ENCODE results near the gene DCDC2B.
"Not testable (repeated sequence)": the region's sequence is repeated elsewhere in the genome, so short reads cannot be mapped to it uniquely, and the experiment has no call there.

Gene DCDC2B

DNA sequence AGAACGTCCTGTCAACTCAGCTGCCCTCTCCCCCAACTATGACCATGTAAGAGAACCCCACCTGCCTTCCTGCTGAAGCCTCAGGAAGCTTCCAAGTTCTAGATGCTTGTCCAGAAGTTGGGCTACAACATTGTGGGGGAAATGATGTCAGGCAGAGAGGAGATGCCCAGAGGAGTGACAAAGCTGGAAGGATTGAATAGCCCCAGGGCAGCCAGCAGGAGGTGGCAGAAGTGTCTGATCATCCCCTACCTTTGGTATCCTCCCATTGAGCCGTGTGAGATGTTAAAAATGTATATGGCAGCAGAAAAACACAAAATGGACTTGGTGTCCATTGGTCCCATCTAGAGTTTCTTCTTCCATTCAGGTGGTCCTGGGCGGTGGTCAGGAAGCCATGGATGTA is 19.9 kb downstream of the DCDC2B start:
- no peak for DNase-seq

DNA sequence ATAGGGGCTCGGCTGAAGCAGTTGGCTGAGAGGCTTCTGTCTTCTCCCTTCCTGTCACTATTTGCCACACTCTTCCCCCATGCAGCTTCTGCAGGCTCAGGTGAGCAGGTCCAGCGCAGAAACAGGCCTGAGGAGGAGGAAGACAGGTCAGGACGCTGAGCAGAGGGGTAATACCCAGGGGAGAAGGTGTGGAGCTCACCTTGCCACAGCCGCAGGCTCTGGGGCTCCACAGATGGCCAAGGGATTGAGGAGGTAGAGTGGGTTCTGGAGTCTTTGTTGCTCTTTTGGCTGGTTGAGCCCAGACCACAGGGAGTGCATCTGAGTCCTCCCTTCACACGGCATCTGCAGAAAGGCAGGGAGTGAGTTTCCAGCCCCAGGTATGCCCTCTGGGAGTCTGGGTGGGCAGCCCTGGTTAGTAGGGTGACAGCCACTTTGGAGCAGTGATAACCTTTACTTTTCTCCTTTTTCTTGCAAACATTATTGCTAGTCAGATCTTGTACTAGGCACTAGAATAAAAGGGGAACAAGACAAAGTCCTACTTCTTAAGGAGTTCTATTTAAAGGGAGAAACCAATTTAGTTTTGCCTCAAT is 23.0 kb downstream of the DCDC2B start:
- no peak for DNase-seq

DNA sequence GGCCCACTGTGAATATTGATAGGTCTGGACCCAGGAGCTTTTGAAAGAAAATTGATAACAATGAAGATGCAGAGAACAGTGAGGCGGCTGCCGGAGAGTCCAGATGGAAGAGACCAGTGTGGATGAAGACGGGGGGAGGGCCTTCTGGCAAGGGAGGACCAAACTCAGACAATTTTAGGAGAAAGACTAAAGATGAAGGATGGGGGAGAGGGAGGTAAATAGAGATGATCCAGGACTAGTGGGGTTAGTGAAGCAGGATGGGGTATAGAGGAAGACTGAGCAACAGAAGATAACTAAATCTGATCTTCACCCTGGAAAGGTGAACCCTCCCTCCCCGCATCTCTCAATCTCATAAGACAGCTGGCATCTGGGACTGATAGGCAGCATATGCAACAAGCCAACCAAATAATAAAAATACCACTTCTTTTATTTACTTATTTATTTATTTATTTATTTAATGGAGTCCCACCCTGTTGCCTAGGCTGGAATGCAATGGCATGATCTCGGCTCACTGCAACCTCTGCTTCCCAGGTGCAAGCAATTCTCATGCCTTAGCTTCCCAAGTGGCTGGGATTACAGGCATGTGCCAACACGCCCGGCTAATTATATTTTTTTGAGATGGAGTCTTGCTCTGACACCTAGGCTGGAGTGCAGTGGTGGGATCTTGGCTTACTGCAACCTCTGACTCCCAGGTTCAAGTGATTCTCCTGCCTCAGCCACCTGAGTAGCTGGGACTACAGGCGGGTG is 23.8 kb downstream of the DCDC2B start:
- DNase-seq: no peak

- no peak for DNase-seq
Observed at GRCh38 chr1:32234792-32235191, 25.9 kb downstream of the DCDC2B start.

GRCh38 chr1:32239337-32239736 is 30.4 kb downstream of the DCDC2B start:
- DNase-seq: peak; percentile 66

GRCh38 chr1:32239790-32240139 is 30.9 kb downstream of the DCDC2B start:
- DNase-seq: peak; percentile 77

DNA sequence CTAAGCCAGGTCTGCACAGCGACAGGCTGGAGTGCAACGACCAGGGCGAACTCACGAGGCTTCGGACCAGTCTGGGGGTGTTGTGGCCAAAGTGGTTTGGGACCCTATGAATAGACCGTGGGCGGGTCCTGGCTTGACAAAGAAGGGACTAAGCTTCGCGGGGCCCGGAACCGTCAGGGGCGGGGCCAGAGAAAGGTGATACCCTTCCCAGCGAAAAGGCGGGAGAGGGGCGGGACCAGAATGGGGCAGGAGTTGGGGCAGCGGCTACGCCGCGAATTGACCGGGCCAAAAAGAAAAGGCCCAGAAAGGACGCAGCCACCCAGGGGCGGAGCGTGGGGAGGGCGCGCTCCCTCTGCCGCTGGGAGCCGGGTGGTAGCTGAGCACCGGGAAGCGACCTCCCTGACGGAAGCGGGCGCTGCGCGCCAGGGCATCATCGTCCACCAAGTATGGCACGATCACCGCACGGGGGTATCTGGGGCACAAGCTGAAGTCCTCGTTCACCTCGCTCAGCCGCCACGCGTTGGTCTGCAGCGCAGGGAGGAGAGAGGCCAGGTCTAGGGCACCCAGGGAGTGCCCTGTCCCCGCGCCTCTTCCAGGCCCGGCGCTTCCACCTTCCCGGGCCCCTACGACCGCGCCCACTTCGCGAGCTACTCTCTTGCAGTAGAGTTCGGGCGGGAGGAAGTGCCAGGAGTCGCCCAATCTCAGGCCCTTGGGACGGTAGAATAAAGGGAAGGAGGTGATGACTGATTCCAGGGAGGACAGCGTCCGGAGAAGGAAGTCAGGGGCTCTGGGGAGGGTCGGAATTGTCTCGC is 31.5 kb downstream of the DCDC2B start:
- peak; percentile 84 for DNase-seq

DNA sequence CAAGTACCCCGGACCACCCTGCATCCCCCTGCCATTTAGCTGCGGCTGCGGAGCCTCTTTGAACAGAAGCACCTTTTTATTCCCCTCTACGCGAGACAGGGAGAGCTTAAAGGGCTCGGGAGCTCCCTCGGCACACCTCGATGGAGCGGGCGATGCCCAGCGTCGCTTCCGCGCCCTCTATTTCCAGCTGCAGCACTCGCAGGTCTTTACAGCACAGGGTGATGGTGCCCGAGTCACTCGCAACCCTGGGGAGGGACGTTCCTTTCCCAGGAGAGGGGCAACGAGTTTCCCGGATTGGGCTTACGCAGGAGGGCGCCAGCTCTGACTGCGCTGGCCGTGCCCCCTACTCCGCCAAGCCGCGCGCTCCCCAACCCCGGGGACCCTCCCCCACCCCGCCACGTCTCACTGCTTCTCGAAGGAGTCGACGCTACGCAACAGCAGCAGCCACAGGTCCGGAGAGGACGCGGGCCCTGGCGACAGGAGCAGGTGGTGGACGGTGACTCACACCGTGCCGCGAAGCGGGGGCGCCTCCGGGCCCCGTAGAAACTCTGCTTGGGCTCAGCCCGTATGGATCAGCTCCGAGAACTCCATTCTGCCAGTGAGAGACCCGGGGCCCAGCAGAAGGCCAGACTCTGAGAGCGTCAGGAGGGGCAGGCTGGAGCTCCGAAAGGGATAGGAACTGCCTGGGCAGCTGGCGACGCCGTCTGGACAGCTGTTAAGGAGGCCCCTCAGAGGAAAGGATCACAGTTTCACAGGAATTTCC is 32.3 kb downstream of the DCDC2B start:
- peak; percentile 79 for DNase-seq

GRCh38 chr1:32242341-32242851 is 33.5 kb downstream of the DCDC2B start:
- peak; percentile 13 for DNase-seq

DNA sequence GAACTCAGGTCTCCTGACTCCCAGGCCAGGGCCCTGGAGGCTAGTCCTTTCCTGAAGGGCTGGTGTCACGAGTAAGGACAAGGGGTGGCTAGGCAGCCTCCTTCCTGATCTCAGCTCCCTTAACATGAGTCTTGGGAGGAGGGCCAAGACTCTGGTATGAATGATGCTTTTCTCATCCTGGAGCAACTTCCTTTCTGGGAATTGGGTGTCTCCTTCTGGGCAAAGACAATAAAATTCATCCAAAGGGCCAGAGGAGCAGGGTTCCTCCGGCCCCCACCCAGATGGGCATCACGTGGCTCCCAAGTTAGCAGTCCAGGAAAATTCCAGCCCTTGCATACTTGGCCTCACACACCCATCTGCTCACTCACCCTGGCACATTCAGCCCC is 38.0 kb downstream of the DCDC2B start, which contains the start of gene FAM167B:
FAM167B (plus strand) TSS at position 335 of the 386 bp plus-strand sequence. CDS start 200 bp downstream, outside the sequence.
- DNase-seq: no peak

GRCh38 chr1:32247452-32247851 is 38.6 kb downstream of the DCDC2B start:
- no peak for DNase-seq

DNA sequence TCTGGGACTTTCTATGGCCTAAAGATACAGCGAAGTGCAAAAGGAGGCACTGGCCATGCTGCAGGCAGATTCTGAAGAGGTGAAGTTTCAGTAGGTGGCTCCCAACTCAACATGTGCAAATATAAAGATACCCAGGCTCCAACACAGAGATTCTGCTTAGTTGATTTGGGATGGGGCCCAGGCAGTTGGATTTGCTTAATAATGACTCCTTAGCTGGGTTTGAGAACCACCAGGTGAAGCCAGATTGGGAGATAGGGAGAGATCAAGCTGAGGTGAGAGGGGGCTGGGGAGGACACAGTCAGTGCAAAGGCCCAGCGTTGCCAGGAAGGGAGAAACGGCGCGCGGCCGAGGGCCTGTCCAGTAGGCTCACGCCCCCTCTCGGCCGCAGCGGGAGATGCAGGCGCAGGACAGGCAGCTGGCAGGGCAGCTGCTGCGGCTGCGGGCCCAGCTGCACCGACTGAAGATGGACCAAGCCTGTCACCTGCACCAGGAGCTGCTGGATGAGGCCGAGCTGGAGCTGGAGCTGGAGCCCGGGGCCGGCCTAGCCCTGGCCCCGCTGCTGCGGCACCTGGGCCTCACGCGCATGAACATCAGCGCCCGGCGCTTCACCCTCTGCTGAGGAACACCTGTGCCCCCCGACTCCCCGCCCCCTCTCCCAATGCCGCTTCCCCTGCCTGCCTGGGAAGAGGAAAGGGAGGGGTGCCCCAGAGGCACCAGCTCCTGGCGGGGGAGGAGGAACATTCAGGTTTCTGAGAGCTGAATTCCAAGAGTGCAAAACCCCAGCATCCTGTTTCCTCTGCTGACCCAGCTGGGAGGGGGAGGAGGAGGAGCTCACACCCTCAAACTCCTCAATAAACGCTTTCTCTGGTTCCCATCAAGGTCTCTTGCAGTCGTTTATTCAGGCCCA is 39.3 kb downstream of the DCDC2B start:
- peak; percentile 74 for DNase-seq

DNA sequence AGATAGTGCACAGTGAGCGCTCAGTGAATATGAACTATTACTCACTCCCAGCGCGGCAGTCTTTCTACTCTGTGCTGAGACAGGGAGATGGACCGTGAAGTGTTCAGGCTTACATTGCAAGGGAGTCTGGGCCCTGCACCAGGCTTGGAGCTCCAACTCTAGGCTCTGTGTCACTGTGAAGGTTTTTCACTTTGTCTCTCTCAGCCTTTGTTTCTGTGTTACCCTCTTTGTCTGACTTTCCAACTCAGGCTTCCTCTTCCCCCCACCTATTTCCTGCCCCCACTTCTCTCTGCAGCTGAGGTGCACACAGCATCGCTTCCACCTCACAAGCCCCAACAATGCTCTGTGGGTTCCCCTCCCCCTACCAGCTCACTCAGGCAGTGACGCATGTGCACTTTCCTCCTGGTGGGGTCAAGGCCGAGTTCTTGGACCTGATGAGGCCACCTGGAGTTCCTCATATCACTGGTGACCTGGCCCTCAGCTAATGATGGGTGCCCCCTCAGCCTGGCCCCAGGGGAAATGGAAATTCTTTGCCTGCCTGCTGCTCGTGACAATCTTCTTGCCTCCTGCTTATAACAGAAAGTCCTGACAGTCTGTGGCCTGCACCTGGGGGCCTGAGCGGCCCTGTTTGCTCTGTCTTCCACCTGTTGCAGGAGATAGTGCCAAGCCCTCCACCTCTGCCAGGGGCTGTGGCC is 41.1 kb downstream of the DCDC2B start:
- DNase-seq: no peak

DNA sequence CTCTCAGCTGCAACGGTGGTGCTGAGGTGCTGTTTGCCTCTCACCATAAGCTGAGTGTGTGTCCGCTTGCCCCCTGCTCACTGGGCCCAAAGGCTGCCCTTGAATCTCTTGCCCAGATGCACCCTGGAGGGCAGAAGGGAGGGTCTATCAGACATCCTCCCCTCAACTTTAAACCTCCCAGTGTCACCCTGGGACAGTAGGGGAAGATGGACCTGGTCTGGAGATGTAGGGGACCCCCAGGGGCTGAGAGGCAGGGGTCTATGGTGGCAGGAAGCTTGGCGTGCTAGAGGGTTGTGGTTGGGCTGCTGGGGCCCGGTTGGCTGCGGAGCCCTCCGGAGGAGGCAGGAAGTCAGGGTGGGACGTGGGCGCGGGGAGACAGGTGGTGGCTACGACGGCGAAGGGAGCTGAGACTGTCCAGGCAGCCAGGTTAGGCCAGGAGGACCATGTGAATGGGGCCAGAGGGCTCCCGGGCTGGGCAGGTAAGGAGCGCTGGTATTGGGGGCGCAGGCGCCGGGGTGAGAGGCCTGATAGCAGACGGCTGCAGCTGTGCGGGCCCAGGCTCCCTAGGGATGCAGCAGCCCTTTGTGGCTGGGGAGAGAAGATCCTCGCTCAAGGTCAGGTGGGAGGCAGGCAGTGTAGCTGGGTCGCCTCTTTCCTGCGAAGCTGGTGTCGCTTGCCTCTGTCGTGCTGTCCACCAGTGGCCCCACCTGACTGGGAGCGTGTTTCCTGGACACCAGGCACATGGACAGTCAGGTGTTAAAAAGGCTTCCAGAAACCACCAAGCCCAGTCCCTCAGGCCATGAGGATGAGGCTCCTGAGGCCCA is 42.2 kb downstream of the DCDC2B start, which contains the start of gene LCK:
LCK (plus strand) TSS at position 373 of the 824 bp plus-strand sequence. CDS start 23,065 bp downstream, outside the sequence.
- no peak for DNase-seq

DNA sequence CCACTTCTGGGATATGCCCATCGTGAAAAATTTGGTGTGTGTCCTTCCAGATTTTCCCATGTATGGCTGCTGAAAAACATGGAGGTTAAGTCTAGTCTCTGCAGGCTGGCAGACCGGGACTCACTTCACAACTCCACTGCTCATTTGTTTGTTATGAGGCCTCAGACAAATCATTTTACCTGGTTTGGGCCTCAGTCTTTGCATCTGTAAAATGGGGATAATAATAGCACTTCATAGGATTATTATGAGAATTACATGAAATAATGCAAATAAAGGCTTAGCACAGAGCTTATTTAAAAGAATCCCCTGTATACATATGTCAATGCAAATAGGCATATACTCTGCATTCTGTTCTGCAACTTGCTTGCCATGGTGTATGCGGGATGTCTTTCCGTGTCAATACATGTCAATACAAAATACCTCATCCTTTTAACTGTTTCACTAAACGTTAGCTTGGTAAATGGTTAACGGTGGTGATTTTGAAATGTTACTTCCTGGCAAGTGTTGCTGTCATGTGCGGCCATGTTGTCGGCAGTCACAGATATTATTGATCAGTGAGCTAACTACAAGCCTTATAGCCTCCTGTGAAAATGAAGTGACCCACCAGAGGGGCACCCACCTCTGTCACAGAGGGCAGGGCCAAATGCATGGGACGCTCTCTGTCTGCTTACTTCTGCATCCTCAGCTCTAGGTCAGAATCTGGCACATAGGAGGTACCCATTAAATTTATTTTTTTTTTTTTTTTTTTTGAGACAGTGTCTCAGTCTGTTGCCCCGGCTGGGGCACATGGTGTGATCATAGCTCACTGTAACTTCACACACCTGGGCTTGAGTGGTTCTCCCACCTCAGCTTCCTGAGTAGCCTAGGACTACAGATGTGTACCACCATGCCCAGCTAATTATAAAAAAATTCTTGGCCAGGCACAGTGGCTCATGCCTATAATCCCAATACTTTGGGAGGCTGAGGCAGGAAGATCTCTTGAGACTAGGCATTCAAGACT is 46.5 kb downstream of the DCDC2B start:
- DNase-seq: no peak

DNA sequence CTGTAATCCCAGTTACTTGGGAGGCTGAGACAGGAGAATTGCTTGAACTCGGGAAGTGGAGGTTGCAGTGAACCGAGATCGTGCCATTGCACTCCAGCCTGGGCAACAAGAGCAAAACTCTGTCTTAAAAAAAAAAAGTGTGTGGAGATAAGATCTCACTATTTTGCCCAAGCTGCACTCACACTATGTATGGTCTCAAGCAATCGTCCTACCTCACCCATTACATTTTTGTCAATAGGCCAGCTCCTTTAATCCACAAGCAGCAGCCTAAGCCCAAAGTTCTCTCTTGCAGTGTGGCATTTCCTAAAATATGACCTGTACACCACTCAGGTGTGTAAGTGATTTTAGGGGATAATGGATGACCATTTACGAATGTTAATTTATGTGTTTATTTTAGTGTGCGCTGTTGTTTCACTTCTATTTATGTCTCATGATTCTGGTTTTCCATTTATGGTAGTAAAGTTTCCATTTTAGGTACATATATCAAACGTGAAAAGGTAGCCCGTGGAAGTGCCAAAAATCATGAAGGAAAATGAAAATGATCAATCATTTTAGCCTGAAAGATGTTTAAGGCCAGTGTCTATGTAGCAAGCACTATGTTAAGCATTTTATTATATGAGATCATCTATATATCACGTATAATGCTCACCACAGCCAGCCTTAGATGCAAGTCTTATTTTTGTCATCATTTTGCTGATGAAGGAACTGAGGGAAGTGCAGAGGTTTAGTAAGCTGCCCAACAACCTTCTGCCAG is 47.8 kb downstream of the DCDC2B start:
- no peak for DNase-seq

DNA sequence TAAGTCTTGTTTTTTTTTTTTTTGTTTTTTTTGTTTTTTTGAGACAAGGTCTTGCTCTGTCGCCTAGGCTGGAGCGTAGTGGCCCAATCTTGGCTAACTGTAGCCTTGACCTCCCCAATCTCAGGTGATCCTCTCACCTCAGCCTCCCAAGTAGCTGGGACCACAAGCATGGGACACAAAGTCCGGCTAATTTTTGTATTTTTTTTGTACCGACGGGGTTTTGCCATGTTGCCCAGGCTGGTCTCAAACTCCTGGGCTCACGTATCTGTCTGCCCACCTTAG is 48.3 kb downstream of the DCDC2B start:
- no peak for DNase-seq

DNA sequence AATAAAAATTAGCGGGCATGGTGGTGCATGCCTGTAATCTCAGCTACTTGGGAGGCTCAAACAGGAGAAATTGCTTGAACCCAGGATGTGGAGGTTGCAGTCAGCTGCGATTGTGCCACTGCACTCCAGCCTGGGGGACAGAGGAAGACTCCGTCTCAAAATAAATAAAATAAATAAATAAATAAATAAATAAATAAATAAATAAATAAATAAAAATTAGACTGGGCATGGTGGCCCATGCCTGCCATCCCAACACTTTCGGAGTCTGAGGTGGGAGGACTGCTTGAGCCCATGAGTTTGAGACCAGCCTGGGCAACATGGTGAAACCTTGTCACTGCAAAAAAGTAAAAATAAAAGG is 54.3 kb downstream of the DCDC2B start:
- not testable (repeated sequence) for DNase-seq

Measured in NCI-H1092 treated with DMSO at 0.1 percent for 48 hours (cell line).